BJ (cell line): ENCODE data around the gene NCKIPSD. TPM values are rescaled to one million over a fixed set of nuclear protein-coding genes. Genes with fewer than 3 reads are reported as not detected.

Experiments used
- CTCF ChIA-PET: fragments of 350-600 bp; formaldehyde crosslinking; extraction: SDS; loops from one replicate; lab custom pipeline; 2021; ENCODE audit warnings: antibody characterized with exemption, inconsistent platforms; lab: Yijun Ruan, JAX
- POLR2A ChIA-PET: fragments of 300-600 bp; sonication (Branson Sonifier 250); formaldehyde crosslinking; extraction: SDS; loops from one replicate; lab custom pipeline; 2021; ENCODE audit warnings: antibody characterized with exemption; lab: Charles Lee
- DNase-seq: peaks from one replicate; pipeline ENCODE4 v3.0.0-alpha.2; 2011; ENCODE audit warnings: low read depth
- H3K27me3 ChIP-seq: 2 replicates; pipeline ENCODE4 v1.6.0; 2011; ENCODE audit warnings: low read length; ENCODE audit not compliant: control insufficient read depth, insufficient read depth
- H3K36me3 ChIP-seq: 2 replicates; pipeline ENCODE4 v1.5.1; 2011; ENCODE audit warnings: low read length; ENCODE audit not compliant: control insufficient read depth, insufficient read depth
- H3K4me3 ChIP-seq: 2 replicates; pipeline ENCODE4 v1.5.1; 2011; ENCODE audit warnings: low read depth, mild to moderate bottlenecking, control low read depth, low read length
- CTCF ChIP-seq: IDR thresholded peaks from 2 replicates; pipeline ENCODE4 v1.5.1; 2011; ENCODE audit warnings: low read depth, mild to moderate bottlenecking, control low read depth, inconsistent platforms, low read length, moderate library complexity; ENCODE audit not compliant: insufficient read depth
- polyA plus RNA-seq: library from polyadenylated mRNA; depleted of rRNA; stranded (reverse); fragments of >200 nt; gene quantifications from 2 replicates; pipeline ENCODE4 v1.2.3, GENCODE V29; 2011

Gene NCKIPSD
- polyA plus RNA-seq, 1 experiment: 34.9 TPM

DNA sequence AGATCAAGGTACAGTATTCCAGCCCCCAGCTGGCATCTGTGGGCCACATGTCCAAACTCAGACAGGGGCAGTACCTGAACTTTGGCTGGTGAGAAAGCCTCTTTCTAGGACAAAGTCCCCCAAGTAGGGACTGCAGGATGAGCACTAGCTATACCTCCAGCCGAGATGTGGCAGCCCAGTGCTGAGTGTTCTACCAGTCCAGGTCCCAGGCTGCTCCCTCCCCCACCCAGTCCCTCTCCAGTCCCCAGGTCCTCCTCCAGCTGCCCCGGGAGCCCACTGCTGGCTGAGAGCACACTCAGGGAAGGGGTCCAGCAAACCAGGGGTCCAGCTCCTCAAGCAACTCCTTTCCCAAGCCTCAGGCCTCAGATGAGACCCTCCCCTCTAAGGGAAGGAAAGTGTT lies 52.0 kb downstream of the NCKIPSD start:
- ChIA-PET CTCF (interaction anchor here (1.1 to 3.6 kb wide), 8 partner anchors 10 to 75 kb away, joined by 3 to 36 read pairs (median 18); partner anchors contain the start of genes CELSR3, NCKIPSD, TMEM89 and UQCRC1), POLR2A (interaction anchor here (0.6 kb wide), 2 partner anchors 11 to 14 kb away, joined by 4 to 6 read pairs; no protein-coding TSS in a partner anchor)
- DNase-seq: no peak
- Histone ChIP-seq H3K27me3 (no peaks in the 10 kb centered on the region), H3K4me3 (no peak overlapping the region; the same call in 1 of the 2 replicates), H3K36me3 (peaks cover 32% of the 10 kb centered on the region)
- TF ChIP-seq CTCF: no peak

DNA sequence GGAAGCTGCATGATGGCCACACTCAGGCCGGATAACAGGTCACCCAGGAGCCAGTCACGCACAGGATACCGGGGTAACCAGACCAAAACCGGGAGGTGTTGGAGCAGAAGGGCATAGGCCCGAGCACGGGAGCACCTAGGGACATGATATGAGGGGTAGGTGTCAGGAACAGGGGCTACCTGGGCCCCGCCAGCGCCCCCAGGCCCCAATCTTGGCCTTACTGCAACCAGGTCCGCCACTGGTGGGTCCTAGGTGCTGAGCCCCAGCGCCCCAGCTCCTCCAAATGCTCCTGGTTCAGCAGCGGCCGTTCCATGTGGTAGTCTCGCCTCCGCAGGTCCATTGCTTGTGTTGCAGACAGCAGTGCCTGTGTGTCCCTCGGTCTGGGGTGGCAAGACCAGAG lies 52.5 kb downstream of the NCKIPSD start:
- ChIA-PET CTCF (interaction anchor here (1.5 to 3.6 kb wide), 4 partner anchors 9 to 75 kb away, joined by 6 to 36 read pairs (median 26); partner anchors contain the start of genes CELSR3 and TMEM89), POLR2A (interaction anchor here (0.6 kb wide), 1 partner anchor 10 kb away, joined by 6 read pairs; no protein-coding TSS in a partner anchor)
- peaks cover 36% of the 10 kb centered on the region for H3K36me3 ChIP-seq
- H3K27me3 ChIP-seq: no peaks in the 10 kb centered on the region
- no peak for TF ChIP-seq CTCF
- no peak for DNase-seq
- H3K4me3 ChIP-seq: no peak overlapping the region

DNA sequence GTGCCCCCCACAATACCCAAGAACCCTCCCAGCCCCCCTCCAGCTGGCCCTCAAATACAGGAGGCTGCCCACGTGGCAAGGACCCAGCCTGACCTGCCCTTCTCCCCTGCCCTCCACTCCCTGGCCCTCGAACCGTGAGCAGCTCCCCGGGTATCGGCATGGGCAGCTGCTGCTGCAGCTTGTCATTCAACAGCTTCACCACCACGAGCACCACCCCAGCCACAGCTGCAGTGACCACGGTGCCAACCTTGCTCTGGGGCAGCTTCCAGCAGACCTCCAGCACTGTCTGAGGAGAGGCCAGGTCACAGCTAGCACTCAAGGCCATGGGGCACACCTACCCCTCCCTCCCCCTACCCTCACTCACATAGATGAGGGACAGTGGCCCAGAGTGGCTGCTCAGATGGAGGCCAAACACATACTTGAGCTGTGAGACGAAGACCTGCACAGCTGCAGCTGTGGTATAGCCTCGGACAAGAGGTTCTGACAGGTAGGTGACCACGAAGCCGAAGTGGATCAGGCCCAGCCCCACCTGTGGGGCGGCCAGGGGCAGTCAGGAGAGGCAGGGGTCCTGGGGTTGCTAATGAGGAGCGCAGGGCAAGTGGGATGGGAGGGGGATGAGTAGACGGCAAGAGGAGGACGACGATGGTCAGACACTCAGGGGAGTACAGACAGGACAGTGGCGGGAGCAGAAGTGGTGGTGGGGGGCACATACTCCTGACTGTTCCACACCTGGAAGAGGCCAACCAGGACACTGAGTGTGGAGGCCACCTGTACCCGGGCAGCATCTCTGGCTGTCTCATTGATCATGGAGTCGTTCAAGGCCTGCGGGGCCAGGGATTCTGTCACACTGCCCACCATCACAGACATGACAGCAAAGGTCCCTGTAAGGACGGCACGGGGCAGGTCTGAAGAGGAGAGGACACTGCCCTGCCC lies 53.9 kb downstream of the NCKIPSD start:
- ChIA-PET CTCF (interaction anchor here (1.7 kb wide), 1 partner anchor 20 kb away, joined by 5 read pairs; no protein-coding TSS in a partner anchor), POLR2A (no interaction called here)
- DNase-seq: no peak

DNA sequence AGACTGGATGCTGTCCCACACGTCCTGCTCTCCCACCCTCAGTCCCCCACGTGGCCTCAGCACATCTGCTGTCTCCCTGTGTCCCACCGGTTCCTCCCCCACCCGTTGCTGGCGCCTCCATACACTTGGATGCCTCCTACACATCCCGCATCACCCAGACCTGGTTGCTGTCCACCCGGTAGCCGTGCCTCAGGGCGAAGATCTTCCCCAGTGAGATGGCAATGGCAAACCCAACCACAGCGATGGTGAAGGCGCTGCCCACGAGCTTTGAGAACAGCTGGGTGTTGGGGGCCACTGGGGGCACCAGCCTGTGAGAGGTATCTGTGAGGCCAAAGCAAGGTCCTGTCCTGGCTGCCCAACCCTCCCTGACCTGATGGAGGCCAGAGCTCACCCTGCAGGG lies 54.9 kb downstream of the NCKIPSD start:
- Histone ChIP-seq H3K4me3 (no peak overlapping the region), H3K27me3 (no peaks in the 10 kb centered on the region), H3K36me3 (peaks cover 51% of the 10 kb centered on the region)
- POLR2A ChIA-PET: no interaction called here
- no peak for DNase-seq
- CTCF ChIA-PET: interaction anchor here (1.7 kb wide), 1 partner anchor 19 kb away, joined by 5 read pairs; no protein-coding TSS in a partner anchor
- TF ChIP-seq CTCF: no peak

More for the DNA sequence above, 53.9 kb downstream of the NCKIPSD start:
- H3K36me3 ChIP-seq: peaks cover 44% of the 10 kb centered on the region
- H3K4me3 ChIP-seq: no peak overlapping the region
- no peaks in the 10 kb centered on the region for H3K27me3 ChIP-seq
- TF ChIP-seq CTCF: no peak

DNA sequence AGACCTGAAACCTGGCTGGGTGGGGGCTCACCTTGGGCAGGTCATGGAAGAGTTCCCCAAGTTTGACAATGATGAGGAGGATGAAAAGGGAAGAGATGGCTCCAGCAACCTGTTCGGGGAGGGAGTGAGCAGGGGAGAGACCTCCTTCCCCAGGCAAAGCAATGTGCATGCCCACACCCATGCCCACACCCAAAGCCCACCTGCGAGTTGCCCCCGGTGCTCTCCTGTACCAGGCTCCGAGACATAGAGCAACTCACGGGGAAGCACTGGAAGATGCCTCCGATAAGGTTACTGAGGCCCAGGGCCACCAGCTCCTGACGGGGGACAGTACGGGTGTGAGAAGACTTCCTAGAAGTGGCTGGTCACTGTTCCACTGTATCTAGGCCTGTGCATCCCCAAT lies 55.3 kb downstream of the NCKIPSD start:
- POLR2A ChIA-PET: no interaction called here
- H3K36me3 ChIP-seq: peaks cover 53% of the 10 kb centered on the region

More for the DNA sequence above, 55.3 kb downstream of the NCKIPSD start:
- TF ChIP-seq CTCF: no peak
- no peak for DNase-seq
- Histone ChIP-seq H3K4me3 (no peak overlapping the region), H3K27me3 (no peaks in the 10 kb centered on the region)
- CTCF ChIA-PET: interaction anchor here (1.7 kb wide), 1 partner anchor 19 kb away, joined by 5 read pairs; no protein-coding TSS in a partner anchor
